Activated CD8-positive, alpha-beta memory T cell treated with anti-CD3 and anti-CD28 coated beads for 1 hour (primary cell): ENCODE data around the gene INPPL1.

Experiments used
- DNase-seq, 2 donors: peaks; one replicate each; pipeline ENCODE4 v3.0.0-alpha.2; 2020; ENCODE audit warnings: low read depth in 1 of 2; ENCODE audit errors: extremely low read depth in 1 of 2

Gene INPPL1

DNA sequence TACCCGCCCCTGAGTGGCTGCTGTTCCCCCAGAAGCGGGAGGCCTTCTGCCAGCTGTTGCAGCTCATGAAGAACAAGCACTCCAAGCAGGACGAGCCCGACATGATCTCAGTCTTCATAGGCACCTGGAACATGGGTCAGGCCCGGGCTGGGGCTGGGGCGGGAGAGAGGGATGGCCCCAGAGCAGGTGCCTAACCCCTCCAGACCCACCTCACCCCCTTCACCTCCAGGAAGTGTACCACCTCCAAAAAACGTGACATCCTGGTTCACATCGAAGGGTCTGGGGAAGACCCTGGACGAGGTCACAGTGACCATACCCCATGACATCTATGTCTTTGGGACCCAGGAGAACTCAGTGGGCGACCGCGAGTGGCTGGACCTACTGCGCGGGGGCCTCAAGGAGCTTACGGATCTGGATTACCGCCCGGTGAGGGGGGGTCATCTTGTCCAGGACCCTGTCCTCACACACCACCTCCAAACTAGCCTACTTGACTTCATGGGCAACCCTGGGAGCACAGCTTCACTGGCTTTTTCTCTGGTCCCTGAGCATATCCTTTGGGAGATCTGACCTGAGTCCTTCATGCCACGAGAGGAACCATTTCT lies 6.3 kb downstream of the INPPL1 start:
- no peak for DNase-seq

- DNase-seq, result no peak
Measured at GRCh38 chr11:72231396-72232259, 7.1 kb downstream of the INPPL1 start.

GRCh38 chr11:72232260-72233055 lies 7.9 kb downstream of the INPPL1 start:
- DNase-seq, result no peak

- DNase-seq, result no peak
Measured at GRCh38 chr11:72233056-72233772, 8.6 kb downstream of the INPPL1 start.

DNA sequence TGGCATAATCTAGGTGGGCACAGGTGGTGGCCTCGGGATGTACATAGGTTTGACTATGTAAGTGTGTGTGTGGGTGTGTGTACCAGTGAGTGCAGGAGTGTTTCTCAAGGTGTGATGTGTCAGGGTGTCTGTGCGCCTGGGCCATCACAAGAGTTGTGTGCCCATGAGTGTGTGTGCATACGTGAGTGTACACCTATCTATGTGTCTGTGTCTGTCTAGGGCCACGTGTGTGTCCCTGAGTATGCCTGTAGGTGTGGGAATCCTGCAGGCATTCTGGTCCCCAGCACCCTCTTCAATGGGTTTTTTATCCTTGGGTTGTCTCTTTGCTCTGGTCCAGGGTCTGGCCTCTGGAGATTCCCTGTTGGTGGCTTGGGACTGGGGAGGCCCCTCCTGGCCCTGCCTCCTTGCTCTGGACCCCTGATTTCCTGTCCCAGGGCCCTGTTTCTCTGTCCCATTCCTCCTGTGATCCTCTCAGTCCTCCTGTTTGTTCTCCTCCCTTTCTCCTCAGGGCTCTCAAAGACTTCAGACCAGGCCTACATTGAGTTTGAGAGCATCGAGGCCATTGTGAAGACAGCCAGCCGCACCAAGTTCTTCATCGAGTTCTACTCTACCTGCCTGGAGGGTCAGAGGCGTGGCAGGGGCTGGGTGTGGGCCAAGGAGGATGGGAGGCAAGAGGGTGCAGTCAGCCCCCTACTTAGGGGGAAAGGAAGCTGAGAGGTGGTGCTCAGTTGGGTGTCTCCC lies 9.4 kb downstream of the INPPL1 start:
- DNase-seq, result no peak

- DNase-seq, result no peak
Measured at GRCh38 chr11:72234514-72234830, 9.9 kb downstream of the INPPL1 start.

GRCh38 chr11:72234920-72235319 lies 10.4 kb downstream of the INPPL1 start:
- DNase-seq, result no peak

DNA sequence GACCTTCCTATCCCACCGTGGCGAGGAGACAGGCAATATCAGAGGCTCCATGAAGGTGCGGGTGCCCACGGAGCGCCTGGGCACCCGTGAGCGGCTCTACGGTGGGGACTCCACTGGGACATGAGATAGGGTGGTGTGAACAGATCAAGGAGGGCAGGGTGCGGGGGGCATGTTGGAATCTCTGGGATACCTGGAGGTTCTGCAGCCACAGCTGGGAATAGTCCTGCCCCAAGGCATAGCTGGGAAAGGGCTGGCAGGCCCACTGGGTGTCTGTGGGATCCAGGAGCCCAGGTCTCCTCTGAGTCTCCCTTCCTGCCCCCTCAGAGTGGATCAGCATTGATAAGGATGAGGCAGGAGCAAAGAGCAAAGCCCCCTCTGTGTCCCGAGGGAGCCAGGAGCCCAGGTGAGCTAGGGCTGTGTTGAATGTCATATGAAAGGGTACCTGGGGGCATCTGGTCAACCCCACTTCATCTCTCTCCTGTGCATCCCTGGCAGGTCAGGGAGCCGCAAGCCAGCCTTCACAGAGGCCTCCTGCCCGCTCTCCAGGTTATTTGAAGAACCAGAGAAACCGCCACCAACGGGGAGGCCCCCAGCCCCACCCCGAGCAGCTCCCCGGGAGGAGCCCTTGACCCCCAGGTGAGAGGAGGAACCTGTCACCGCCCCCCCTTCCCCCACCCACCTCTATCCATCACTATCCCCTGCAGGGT lies 10.9 kb downstream of the INPPL1 start:
- no peak for DNase-seq

DNA sequence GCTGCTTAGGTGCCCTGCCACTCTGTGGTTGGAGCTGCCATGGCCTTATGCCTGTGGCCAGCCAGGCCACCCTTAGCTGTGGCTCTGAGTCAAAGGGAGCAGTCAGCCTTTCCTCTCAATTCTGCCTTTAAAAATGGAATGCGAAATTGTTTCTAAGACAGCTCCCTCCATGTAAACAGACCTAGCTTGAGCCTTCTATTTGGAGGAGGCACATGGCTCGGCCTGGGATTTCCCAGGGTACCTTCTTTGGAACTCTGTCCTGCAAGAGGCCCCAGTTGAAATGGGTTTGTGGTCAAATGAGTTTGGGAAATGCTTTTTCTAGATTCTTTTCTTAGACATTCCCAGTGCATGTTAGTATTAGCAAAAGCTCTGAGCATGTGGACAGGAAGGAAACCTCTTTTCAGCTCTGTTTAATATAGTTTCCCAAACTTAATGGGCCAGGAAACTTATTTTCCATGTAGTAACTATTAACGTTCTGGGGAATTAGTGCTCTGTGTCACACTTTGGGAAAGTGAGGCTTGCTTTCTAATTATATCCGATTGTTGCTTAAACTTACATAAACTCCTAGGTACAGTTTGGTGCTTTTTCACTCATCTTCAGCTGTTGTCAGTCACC lies 11.6 kb downstream of the INPPL1 start:
- DNase-seq, result no peak

GRCh38 chr11:72236774-72237111 lies 12.2 kb downstream of the INPPL1 start:
- DNase-seq, result no peak

- no peak for DNase-seq
Measured at GRCh38 chr11:72237112-72237931, 12.8 kb downstream of the INPPL1 start.

GRCh38 chr11:72238040-72238450 lies 13.5 kb downstream of the INPPL1 start:
- no peak for DNase-seq

DNA sequence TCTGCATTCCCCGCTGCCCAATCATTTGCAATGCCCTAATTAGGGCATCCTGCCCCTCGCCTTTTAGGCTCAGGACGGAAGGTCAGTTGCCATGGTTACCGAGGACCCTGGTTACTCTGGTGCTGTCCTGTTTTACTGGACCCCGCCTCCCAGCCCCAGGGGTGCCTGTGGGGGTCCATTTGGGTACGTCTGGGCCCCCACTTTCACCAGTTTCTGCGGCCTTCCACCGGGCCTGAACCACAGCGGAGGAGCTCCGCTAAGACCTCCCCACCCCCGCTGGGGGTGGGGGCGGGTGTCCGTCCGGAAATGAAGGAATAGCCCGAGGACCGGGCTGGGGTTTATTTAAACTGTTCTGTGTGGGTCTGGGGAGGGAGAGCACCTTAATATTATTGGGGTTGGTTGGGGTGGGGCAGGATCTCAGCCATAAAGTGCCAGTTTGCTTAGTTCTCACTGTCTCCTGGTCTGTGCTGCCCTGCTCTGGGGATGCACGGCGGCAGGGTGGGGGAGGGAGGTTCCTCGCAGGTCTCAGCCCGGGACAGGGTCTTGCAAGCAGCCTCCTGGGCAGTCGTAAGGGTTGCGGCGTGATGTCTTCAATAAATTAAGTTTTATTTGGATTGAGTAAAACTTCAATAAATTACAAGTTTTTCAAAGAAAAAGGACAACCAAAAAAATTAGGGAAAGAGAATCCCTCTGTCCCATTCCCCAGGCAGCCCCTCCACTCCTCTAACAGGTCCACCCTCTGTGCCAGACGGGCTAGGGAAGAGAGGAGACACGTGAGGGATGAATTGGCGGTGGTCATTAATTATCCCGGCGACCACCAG lies 14.1 kb downstream of the INPPL1 start:
- no peak for DNase-seq

DNA sequence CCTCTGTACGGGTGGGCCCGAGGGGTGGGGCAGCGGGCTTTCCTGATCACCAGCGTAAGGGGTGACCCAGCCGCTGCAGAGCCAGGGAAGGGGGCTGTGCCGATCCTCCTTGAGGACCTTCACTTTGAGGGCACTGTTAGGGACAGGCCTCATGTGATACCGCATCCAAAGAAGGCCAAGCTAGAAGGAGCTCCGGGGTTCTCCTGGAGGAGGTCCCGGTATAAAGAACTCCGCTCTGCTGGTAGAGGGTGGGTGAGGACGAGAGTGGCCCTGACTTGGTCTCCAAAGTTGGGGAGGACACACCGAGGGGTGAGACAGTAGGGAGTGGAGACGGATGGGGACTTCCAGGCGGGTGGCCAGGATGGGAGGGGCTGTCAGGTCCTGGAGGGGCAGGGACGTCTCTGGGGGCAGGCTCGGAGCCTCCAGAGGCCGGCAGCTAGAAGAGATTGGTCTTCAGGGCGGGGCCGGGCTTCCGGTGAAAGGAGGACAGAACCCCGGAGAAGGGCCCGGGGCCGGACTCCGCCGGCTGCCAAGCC lies 14.8 kb downstream of the INPPL1 start:
- no peak for DNase-seq

DNA sequence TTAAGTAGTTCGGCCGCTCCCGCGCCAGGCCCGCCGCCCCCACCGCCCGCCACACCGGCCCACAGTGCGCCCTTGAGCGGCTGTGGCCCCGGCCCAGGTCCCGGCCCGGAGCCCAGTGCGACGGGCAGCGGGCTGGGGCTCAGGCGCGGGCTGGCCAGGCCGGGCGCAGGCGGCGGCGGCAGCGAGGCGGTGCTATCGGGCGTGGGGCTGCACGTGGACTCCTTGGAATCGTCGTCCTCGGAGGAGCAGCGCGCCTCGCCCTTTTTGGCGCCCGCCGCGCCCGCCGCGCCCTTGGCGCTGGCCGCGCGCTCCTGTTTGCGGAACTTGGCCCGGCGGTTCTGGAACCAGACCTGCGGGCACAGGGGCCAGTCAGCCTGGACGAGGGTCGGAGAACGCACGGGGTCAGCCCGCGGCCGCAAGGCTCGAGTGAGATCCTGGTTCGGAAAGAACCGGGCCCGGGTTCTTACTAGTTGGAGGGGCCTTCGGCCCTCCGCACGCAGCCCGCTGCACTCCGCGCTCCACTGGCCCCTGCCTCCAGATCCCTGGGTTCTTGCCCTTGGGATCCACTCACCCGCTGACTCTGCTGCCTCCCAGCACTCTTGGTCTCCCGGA lies 15.4 kb downstream of the INPPL1 start:
- no peak for DNase-seq

DNA sequence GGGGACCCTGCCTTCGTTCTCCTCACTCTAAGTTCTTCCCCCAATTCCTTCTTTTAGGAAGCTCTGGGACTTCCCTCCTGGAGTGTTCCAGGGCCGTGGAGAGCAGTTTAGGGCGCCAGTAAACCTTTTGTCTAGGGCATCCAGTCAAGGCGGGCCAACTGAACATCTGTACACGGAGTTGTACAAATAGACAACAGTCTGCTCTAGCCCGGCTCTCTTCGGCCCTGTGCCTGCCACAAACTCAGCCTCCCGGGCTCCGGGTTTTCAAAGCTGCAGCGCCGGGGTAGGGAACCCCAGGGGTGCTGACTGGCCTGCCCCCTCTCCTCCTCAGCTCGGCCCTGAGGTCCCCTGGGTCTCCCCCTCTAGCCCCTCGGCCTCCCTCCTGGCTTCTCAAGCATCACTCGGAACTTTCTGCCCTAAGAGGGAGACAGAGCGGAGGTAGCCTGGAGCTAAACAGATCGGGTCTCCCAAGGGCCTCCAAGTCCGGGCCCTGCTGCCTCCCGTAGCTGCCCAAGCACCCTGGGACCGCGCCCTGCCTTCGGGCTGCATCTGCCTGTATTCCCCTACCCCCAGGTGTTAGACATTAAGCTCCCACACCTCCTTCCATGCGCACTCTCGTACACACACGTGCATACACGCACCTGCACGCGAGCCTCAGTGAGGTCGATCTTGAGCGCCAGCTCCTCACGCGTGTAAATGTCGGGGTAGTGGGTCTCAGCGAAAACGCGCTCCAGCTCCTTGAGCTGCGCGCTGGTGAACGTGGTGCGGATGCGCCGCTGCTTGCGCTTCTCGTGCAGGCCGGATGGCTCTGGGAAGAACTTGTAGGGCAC lies 16.1 kb downstream of the INPPL1 start:
- DNase-seq, result no peak
